IMR-90 (cell line): ENCODE measurements around the gene ABAT. TPM values are rescaled to one million over a fixed set of nuclear protein-coding genes. Genes with fewer than 3 reads are reported as not detected.

Experiments
- ATAC-seq: fragments of 200-7000 bp; cut with Tn5 transposase; 2 replicates; pipeline ENCODE4 v1.9.1; 2020; ENCODE audit warnings: low read depth, mild to moderate bottlenecking, moderate library complexity
- BruUV-seq: library from RNA; stranded (reverse); fragments of 400-500 nt; replicated peaks from 2 replicates; lab custom pipeline; 2021; lab: Mats Ljungman, UMichigan
- CTCF ChIA-PET: fragments of 300-600 bp; formaldehyde crosslinking; extraction: SDS; loops from one replicate; lab custom pipeline; 2021; ENCODE audit warnings: antibody characterized with exemption; lab: Yijun Ruan, JAX
- POLR2A ChIA-PET: fragments of 300-600 bp; sonication (Branson Sonifier 250); formaldehyde crosslinking; loops from one replicate; lab custom pipeline; 2022; ENCODE audit warnings: antibody characterized with exemption; ENCODE audit not compliant: unreplicated experiment; lab: Charles Lee
- DNase-seq: peaks from one replicate; pipeline ENCODE4 v3.0.0; 2013
- H2AFZ ChIP-seq: replicated peaks from 2 replicates; pipeline ENCODE3; 2013; ENCODE audit warnings: low read length, mild to moderate bottlenecking; ENCODE audit not compliant: poor library complexity
- H2AK5ac ChIP-seq: 2 replicates; pipeline ENCODE4 v1.6.1; 2013; ENCODE audit warnings: low read depth, low read length, inconsistent platforms
- H2AK9ac ChIP-seq: replicated peaks from 2 replicates; pipeline ENCODE3; 2013; ENCODE audit warnings: mild to moderate bottlenecking, low read depth, low read length, moderate library complexity; ENCODE audit not compliant: poor library complexity
- H2BK120ac ChIP-seq: 2 replicates; pipeline ENCODE4 v1.6.1; 2013; ENCODE audit warnings: low read depth, low read length, inconsistent platforms
- H2BK15ac ChIP-seq: 3 replicates; pipeline ENCODE4 v1.6.1; 2013; ENCODE audit warnings: low read depth, low read length, inconsistent platforms
- H2BK20ac ChIP-seq: 2 replicates; pipeline ENCODE4 v1.6.1; 2013; ENCODE audit warnings: low read depth, mild to moderate bottlenecking, inconsistent platforms, low read length, moderate library complexity
- H2BK5ac ChIP-seq: 2 replicates; pipeline ENCODE4 v1.6.1; 2013; ENCODE audit warnings: mild to moderate bottlenecking, low read depth, low read length, inconsistent platforms; ENCODE audit not compliant: poor library complexity, severe bottlenecking
- H3K14ac ChIP-seq: replicated peaks from 2 replicates; pipeline ENCODE4 v1.6.1; 2013; ENCODE audit warnings: low read depth, low read length, inconsistent platforms
- H3K18ac ChIP-seq: 2 replicates; pipeline ENCODE4 v1.6.1; 2013; ENCODE audit warnings: low read depth, low read length, control low read depth
- H3K23ac ChIP-seq: 2 replicates; pipeline ENCODE4 v1.6.1; 2013; ENCODE audit warnings: low read depth, low read length, inconsistent platforms
- H3K27ac ChIP-seq: 2 replicates; pipeline ENCODE4 v1.5.1; 2013; ENCODE audit warnings: mild to moderate bottlenecking, control low read depth, low read length; ENCODE audit not compliant: insufficient read depth
- H3K27me3 ChIP-seq: 2 replicates; pipeline ENCODE4 v1.6.1; 2013; ENCODE audit warnings: low read length; ENCODE audit not compliant: control insufficient read depth, insufficient read depth
- H3K36me3 ChIP-seq: 2 replicates; pipeline ENCODE4 v1.6.1; 2013; ENCODE audit warnings: low read length, mixed read lengths; ENCODE audit not compliant: control insufficient read depth, insufficient read depth
- H3K4ac ChIP-seq: 2 replicates; pipeline ENCODE4 v1.6.1; 2013; ENCODE audit warnings: low read depth, low read length, inconsistent platforms
- H3K4me1 ChIP-seq: 2 replicates; pipeline ENCODE4 v1.6.1; 2013; ENCODE audit warnings: low read length, mixed read lengths; ENCODE audit not compliant: control insufficient read depth, insufficient read depth
- H3K4me2 ChIP-seq: 2 replicates; pipeline ENCODE4 v1.6.1; 2013; ENCODE audit warnings: low read depth, mild to moderate bottlenecking, control low read depth, low read length, moderate library complexity
- H3K4me3 ChIP-seq: 2 replicates; pipeline ENCODE4 v1.5.1; 2013; ENCODE audit warnings: low read depth, mild to moderate bottlenecking, control low read depth, low read length, moderate library complexity; ENCODE audit not compliant: insufficient read depth
- H3K56ac ChIP-seq: 2 replicates; pipeline ENCODE4 v1.6.1; 2013; ENCODE audit warnings: low read length, inconsistent platforms; ENCODE audit not compliant: insufficient read depth; ENCODE audit errors: extremely low read depth
- H3K79me1 ChIP-seq, 2 experiments: 2 replicates each; pipeline ENCODE4 v1.6.1; 2013; ENCODE audit warnings: low read length in 2 of 2, inconsistent platforms in 1 of 2, low read depth in 1 of 2
- H3K9ac ChIP-seq: 2 replicates; pipeline ENCODE4 v1.6.1; 2013; ENCODE audit warnings: low read depth, low read length, control low read depth
- H3K9me1 ChIP-seq: 2 replicates; pipeline ENCODE4 v1.6.1; 2013; ENCODE audit warnings: low read length, inconsistent platforms; ENCODE audit not compliant: insufficient read depth
- H3K9me3 ChIP-seq: 2 replicates; pipeline ENCODE4 v1.6.1; 2013; ENCODE audit warnings: low read length; ENCODE audit not compliant: control insufficient read depth, insufficient read depth
- H4K20me1 ChIP-seq: 2 replicates; pipeline ENCODE4 v1.6.1; 2013; ENCODE audit warnings: low read length, inconsistent platforms; ENCODE audit not compliant: insufficient read depth
- H4K5ac ChIP-seq: 2 replicates; pipeline ENCODE4 v1.6.1; 2013; ENCODE audit warnings: mild to moderate bottlenecking, low read depth, low read length, control low read depth
- H4K8ac ChIP-seq, 2 experiments: 2 replicates each; pipeline ENCODE4 v1.6.1; 2013; ENCODE audit warnings: low read depth in 2 of 2, low read length in 2 of 2, control low read depth in 1 of 2, inconsistent platforms in 1 of 2
- H4K91ac ChIP-seq: 2 replicates; pipeline ENCODE4 v1.6.1; 2013; ENCODE audit warnings: low read depth, low read length, inconsistent platforms; ENCODE audit not compliant: insufficient read depth
- BHLHE40 ChIP-seq: fragments of 150-350 bp; IDR thresholded peaks from 2 replicates; pipeline ENCODE4 v1.6.1; 2016; ENCODE audit warnings: mild to moderate bottlenecking, low read depth, low read length
- CHD1 ChIP-seq: IDR thresholded peaks from 2 replicates; pipeline ENCODE4 v1.6.1; 2012; ENCODE audit warnings: low read depth, low read length, improper control_type of control experiment
- CTCF ChIP-seq: conservative IDR thresholded peaks from 2 replicates; pipeline ENCODE4 v1.5.1; 2012; ENCODE audit warnings: mild to moderate bottlenecking, low read depth, low read length, improper control_type of control experiment
- ELK1 ChIP-seq: fragments of 150-350 bp; IDR thresholded peaks from 2 replicates; pipeline ENCODE4 v1.6.1; 2016; ENCODE audit warnings: low read depth, mild to moderate bottlenecking, low read length, moderate library complexity, borderline replicate concordance
- FOS ChIP-seq: fragments of 150-350 bp; IDR thresholded peaks from 2 replicates; pipeline ENCODE4 v1.6.1; 2016; ENCODE audit warnings: low read depth, low read length
- MAZ ChIP-seq: IDR thresholded peaks from 2 replicates; pipeline ENCODE4 v1.6.1; 2012; ENCODE audit warnings: low read depth, mild to moderate bottlenecking, low read length, improper control_type of control experiment, moderate library complexity, borderline replicate concordance
- MXI1 ChIP-seq: IDR thresholded peaks from 2 replicates; pipeline ENCODE4 v1.6.1; 2012; ENCODE audit warnings: low read depth, mild to moderate bottlenecking, low read length, moderate library complexity, borderline replicate concordance
- NFE2L2 ChIP-seq: fragments of 150-350 bp; IDR thresholded peaks from 2 replicates; pipeline ENCODE4 v1.6.1; 2016; ENCODE audit warnings: low read depth, mild to moderate bottlenecking, low read length
- POLR2A ChIP-seq: IDR thresholded peaks from 2 replicates; pipeline ENCODE4 v1.6.1; 2012; ENCODE audit warnings: mild to moderate bottlenecking, low read depth, low read length
- RFX5 ChIP-seq: IDR thresholded peaks from 2 replicates; pipeline ENCODE4 v1.8.0; 2012; ENCODE audit warnings: low read depth, mild to moderate bottlenecking, low read length, moderate library complexity
- SMC3 ChIP-seq: fragments of 150-350 bp; IDR thresholded peaks from 2 replicates; pipeline ENCODE4 v1.6.1; 2016; ENCODE audit warnings: low read depth, mild to moderate bottlenecking, antibody characterized with exemption, low read length, moderate library complexity
- USF2 ChIP-seq: fragments of 150-350 bp; IDR thresholded peaks from 2 replicates; pipeline ENCODE4 v1.6.1; 2017; ENCODE audit warnings: mild to moderate bottlenecking, antibody characterized with exemption, low read length, low read depth
- WGBS, 2 experiments: methylation state at CpG; one replicate each; pipeline versions ENCODE4 v1.1.5 to v1.1.7; 2013; ENCODE audit warnings: missing lambda C conversion rate in 2 of 2; ENCODE audit not compliant: insufficient read length in 1 of 2; ENCODE audit errors: extremely low coverage in 2 of 2; 5-methylcytosine and 5-hydroxymethylcytosine counted together
- dilution Hi-C: fragments of 300-500 bp; cut with HindIII; formaldehyde crosslinking; loops from one replicate; pipeline ENCODE4 v1.14.3; 2018; ENCODE audit warnings: low sequenced_read_pairs; ENCODE audit not compliant: unreplicated experiment
- in situ Hi-C: fragments of 300-500 bp; cut with MboI; formaldehyde crosslinking; loops from 3 replicates; pipeline ENCODE4 v1.14.3; 2019; ENCODE audit warnings: low sequenced_read_pairs, inconsistent platforms, mixed read lengths
- intact Hi-C: fragments of 100-400 bp; cut with micrococcal nuclease; formaldehyde crosslinking; loops from 2 replicates; pipeline ENCODE4 v1.10.0; 2022
- polyA plus RNA-seq, 3 experiments: library from polyadenylated mRNA; depleted of rRNA; stranded (reverse); fragments of >200 nt; gene quantifications; 2 replicates each; pipeline ENCODE4 v1.2.3, GENCODE V29; 2012; ENCODE audit warnings: low replicate concordance in 1 of 3
- total RNA-seq: library from RNA; depleted of rRNA; stranded (reverse); fragments of >200 nt; gene quantifications from 2 replicates; pipeline ENCODE4 v1.2.3, GENCODE V29; 2012

The ABAT gene
- total and polyA plus RNA-seq, 2 of the 4 experiments (the other 2 are of a cell fraction), result 4.5 to 6.9 TPM

GRCh38 chr16:8751481-8752311, 77.3 kb downstream of the ABAT start (continued):
- no peak for TF ChIP-seq ELK1

GRCh38 chr16:8752706-8753105, 78.3 kb downstream of the ABAT start:
- Histone ChIP-seq H3K4me1 (peaks cover 9% of the 10 kb centered on the region), H3K23ac (no peak overlapping the region), H4K91ac (no peak overlapping the region), H3K27me3 (no peaks in the 10 kb centered on the region), H2BK15ac (no peak overlapping the region), H3K27ac (no peak overlapping the region), H2BK5ac (no peak overlapping the region), H3K79me1 (no peaks in the 10 kb centered on the region), H3K9me3 (no peaks in the 10 kb centered on the region), H3K4me2 (no peak overlapping the region), H2AK9ac (no peak overlapping the region), H3K4me3 (no peak overlapping the region), H4K8ac (0 out of 4 replicates have a peak overlapping the region, but pooled peaks of 1 of the 2 experiments have one; percentile 51), H3K9ac (no peak overlapping the region), H3K14ac (no peak overlapping the region), H3K9me1 (peaks cover 12% of the 10 kb centered on the region; the same call in 1 of the 2 replicates), H2AFZ (no peak overlapping the region), H3K18ac (no peak overlapping the region), H2AK5ac (no peak overlapping the region; the same call in 1 of the 2 replicates), H2BK120ac (no peak overlapping the region), H3K4ac (0 out of 2 replicates have a peak overlapping the region, but pooled peaks have one; percentile 52), H3K36me3 (no peaks in the 10 kb centered on the region), H4K5ac (no peak overlapping the region), H2BK20ac (no peak overlapping the region), H3K56ac (no peak overlapping the region), H4K20me1 (no peaks in the 10 kb centered on the region)
- DNase-seq (no peak), ATAC-seq (no peak)
- no TSS peak for BruUV-seq
- WGBS, 2 experiments, result no CpG with 5 or more reads among the region's 2 CpGs
- dilution Hi-C loops, result no loop called here
- intact Hi-C loops, result loop anchor here (1.0 kb wide), 1 partner anchor 74 kb away; no protein-coding TSS in a partner anchor
- ChIA-PET POLR2A (no interaction called here), CTCF (no interaction called here)
- in situ Hi-C loops, result no loop called here
- TF ChIP-seq RFX5 (no peak), BHLHE40 (no peak), CHD1 (no peak), MAZ (no peak), MXI1 (no peak), CTCF (no peak), NFE2L2 (no peak), FOS (no peak), USF2 (no peak), SMC3 (no peak), POLR2A (no peak)
